GM18873 (cell line): Measurements from ENCODE around the gene EVL.
"Not testable (repeated sequence)": the region's sequence is repeated elsewhere in the genome, so short reads cannot be mapped to it uniquely, and the experiment has no call there.

Experiments
- ATAC-seq: cut with Tn5 transposase; IDR thresholded peaks from one replicate; pipeline ENCODE4 v1.9.1; 2021; ENCODE audit warnings: mild to moderate bottlenecking, moderate library complexity, moderate number of reproducible peaks; ENCODE audit not compliant: unreplicated experiment, low FRiP score

Gene EVL

DNA sequence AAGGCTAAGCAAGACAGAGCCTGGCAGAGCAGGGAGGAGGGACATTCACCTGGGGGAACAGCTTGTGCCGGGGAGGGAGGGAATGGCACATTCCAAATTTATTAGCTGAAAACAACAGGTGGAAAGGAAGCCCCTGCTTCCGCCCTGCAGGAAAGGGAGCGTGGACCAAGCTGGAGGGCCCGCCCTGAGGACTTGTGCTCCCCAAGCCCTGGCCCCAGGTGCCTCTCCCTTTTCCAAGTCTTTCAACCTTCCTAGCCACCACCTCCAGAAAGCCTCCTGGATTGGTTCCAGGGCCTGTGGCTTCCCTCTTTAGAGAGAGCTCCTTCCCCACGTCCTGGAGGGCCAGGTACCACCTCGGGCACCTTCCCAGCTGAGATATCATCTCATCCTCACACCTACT is 91.6 kb downstream of the EVL start:
- no peak for ATAC-seq

DNA sequence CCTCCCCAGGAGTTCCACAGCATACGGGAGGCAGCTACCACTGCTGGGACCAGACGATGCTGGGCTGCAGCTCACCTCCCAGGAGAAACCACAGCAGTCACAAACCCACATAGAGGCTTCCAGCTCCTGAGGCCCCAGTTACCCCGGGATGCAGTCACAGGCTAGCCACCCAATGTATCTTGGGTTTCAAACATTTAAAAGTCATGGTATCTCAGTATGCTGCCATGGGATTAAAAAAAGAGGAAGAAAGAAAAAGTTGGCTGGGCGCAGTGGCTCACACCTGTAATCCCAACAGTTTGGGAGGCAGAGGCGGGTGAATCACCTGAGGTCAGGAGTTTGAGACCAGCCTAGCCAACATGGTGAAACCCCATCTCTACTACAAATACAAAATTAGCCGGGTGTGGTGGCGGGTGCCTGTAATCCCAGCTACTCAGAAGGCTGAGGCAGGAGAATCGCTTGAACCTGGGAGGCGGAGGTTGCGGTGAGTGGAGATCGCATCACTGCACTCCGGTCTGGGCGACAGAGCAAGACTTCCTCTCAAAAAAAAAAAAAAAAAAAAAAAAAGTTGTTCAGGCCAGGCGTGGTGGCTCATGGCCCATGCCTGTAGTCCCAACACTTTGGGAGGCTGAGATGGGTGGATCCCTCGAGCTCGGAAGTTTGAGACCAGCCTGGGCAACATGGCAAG is 92.5 kb downstream of the EVL start:
- not testable (repeated sequence) for ATAC-seq

DNA sequence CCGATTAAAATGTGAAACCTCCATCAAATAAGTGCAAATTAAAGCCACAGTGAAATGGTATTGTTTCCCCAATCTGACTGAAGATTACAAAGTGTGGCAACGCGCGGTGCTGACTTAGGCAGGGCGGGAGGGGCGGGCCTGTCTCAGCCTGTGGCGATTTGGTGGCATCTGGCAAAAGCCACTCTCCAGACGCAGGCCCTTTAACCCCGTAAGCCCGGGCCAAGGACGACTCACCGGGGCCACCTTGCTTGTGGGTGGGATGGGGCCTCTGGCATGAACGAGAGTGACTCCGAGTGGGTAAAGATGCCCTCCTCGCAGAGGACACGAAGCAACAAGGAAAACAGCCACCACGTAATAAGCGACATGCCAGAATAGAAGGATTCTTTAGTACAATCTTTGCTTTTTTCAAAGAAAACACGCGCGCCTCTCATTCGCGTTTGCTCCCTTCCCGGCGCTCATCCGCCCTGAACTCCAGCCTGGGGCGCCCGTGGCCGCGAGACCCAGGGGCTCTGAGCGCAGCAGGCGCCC is 93.4 kb downstream of the EVL start:
- no peak for ATAC-seq

DNA sequence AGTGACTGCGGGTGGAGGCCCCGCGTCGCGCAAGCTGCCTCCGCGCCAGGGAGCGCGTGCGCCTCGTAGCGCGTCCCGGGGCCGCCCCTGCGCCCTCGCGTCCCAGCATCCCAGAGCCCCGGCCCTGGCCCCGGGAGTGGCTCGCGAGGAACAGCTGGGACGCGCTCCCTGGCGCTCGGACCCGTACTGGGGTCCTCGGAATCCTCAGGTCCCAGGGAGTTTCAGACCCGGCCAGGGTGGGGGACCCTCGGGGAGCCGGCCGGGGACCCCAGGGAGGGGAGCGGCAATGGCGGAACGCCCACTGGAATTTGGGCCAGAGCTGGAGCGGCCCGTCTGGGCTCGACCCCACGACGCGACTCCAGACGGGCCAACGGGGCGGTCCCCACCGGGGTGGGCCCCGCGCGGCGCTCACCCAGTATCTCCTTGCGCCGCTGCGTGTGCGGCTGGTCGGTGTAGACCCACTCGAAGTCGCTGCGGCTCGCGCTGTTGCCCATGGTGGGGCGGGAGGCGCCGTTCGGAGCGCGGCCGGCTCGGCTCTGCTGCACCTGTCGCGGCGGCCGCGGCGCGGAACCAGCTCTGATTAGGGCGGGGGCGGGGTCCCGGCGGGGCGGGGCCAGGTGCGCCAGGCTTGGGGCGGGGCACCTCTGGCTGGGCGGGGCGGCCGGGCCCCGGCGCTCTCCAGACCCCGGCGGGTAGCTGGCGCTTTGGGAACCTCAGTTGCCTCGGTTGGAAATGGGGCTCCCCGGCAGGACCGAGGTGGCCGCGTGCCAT is 94.1 kb downstream of the EVL start, which contains the start of gene DEGS2:
DEGS2 (minus strand) TSS at position 552 of the 771 bp plus-strand sequence; CDS start at position 494, 58 bp downstream.
- no peak for ATAC-seq

DNA sequence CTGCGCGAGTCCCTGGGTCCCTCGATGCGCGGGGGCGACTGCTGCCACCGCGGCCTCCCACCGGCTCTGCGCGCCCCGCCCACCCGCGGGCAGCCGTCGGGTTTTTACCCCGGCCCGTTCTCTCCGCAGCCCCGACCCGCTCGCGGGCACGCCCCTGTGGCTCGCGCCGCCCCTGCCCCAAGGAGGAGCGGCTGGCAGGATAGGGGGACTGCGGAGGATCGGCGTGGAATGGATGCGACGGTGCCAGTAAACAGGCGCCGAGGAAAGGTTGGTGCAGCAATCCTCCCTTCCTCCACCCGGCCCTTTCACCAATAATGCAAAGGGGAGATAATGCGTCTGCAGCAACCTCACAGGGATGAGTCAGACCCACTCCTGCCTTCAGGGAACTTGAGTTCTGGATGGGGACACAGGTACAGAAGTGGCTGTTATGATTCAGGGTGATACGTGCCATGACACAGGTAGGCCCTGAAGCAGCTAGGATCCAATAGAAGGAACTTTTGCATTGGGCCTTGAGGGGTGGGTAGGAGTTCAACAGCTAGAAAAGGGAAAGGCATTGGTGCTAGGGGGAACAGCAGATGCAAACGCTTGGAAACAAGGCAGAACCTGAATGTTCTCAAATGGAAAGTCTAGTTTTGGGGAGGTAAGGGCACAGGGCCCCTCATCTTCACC is 94.8 kb downstream of the EVL start:
- ATAC-seq: no peak

DNA sequence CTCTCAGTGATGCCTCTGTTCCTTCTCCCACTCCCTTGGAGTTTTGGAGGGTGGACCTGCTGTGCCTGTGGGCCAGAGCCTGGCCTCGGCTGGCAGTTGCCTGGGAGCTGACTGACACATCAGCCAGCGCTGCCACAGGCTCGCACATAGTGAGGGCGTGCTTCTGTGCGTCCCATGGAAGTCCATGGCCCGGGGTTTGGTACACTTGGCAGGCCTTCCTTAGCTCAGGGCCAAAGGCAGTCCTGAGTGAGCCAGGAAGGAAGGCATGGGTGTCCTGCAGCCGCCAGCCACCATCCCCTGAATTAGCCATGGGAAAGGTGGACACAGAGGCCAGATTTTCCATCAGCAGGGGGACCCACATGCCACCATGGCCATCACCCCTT is 95.3 kb downstream of the EVL start:
- ATAC-seq: no peak

DNA sequence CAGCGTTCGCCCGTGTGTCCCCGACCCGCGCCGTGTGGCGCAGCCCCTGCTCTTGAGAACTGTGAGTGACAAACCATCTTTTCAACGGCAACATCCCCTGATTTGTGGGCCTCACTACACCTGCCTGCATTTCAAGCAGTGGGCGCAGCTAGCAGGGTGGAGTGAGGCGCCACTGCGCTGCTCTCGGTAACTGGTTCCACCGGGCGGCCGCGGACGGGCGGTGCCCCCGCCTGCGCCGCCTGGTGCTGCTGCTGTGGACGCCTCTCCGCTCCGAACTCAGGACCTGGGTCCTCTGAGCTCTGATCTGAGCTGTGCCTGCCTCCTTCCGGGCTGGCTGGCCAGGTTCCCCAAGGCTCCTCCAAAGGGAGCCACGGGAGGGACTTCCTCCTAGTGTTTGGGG is 100.2 kb downstream of the EVL start:
- no peak for ATAC-seq

DNA sequence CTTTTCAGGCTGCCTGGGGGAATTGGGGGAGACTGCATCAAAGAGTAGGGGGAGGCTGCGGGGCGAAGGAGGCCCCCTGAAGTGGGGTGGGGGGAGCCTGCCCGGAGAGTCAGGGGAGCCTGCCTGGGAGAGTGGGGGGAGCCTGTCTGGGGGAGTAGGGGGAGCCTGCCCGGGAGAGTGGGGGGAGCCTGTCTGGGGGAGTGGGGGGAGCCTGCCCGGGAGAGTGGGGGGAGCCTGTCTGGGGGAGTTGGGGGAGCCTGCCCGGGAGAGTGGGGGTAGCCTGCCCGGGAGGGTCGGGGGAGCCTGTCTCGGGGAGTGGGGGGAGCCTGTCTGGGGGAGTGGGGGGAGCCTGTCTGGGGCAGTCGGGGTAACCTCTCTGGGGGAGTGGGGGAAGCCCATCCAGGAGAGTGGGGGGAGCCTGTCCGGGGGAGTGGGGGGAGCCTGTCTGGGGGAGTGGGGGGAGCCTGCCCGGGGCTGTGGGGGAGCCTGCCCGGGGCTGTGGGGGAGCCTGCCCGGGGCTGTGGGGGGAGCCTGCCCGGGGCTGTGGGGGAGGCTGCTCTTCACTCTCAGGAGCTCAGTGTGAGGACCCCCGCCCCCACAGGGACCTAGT is 100.7 kb downstream of the EVL start:
- no peak for ATAC-seq

DNA sequence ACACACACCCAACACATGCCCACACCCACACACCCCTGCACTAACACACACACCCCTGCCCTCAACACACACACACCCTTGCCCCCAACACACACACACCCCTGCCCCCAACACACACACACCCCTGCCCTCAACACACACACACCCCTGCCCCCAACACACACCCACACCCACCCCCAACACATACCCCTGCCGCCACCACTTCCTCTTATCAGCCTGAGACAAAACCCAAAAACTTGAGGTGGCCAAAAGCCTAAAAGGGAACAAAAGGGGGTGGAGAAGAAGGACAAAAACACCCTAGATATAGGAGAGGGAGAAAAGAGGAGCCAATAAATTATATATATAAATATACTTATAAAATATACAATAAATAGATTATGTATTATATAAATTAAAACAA is 103.3 kb downstream of the EVL start:
- ATAC-seq: no peak

DNA sequence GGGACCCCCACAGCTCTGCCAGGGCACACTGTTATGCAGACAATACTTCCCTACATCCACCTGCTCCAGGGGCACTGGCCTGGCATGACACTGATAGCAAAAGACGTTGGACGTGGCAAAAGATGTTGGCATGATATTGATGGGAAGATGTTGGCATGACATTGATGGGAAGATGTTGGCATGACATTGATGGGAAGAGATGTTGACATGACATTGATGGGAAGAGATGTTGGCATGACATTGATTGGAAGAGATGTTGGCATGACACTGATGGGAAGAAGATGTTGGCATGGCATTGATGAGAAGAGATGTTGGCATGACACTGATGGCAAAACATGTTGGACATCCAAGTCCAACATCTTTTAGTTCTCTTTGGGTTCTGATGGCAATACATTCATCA is 105.7 kb downstream of the EVL start:
- ATAC-seq: no peak

DNA sequence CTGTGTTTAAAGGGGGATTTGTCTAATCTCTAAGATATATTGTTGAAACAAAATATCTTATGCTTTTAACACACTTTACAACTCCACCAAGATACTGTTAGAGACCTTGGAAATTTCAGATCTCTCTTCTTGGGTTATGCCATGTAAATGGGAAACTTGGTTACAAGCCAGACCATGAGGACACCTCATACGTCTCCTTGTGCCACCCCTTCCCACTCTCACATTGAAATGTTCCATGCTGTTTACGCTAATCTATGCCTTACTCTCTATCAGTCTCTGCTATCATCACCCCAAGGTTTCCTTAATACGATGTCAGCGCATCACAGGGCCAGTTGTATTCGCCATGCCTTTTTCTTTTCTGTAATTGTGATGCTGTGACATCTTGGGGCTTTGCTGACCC is 107.6 kb downstream of the EVL start:
- ATAC-seq: no peak

DNA sequence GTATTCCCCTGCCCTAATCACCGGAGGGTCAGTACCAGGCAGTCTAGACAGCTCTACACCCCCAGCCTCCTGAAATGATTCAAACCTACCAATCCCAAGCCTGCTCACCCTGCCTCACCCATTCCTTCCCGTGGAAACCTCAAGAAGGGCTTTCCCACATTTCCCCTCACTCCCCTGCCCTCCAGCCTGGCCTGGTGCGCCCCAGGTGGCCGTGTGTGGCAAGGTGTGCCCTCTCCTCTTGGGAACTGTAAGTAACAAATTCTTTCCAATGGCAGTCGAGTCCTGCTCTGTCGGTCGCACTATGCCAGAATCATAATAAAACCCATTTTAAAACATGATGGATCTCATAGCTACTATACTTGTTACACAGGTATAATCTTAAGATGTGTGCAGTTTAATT is 108.1 kb downstream of the EVL start:
- no peak for ATAC-seq

DNA sequence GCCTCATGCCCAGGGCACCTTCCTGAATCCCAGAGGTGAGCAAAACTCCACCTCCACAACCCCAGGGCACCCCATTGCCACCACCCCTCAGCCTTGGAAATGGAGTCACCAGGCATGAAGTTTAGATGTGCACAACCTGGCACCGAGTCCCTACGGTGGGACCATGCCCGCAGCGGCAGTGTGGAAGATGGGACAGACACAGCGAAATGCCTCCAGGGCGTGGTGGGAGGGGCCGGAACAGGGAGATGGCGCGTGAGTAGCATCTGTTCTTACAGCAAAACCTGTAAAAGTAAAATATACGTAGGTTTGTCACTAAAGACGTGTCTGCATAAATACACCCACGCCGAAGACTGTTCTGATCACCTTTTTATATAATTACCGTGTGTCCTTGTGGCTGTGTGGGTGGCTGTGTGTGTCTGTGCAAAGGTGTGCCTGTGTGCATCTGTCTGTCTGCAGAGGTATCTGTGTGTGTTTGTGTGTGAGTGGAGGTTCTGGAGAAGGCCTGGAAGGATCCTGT is 111.6 kb downstream of the EVL start:
- no peak for ATAC-seq

DNA sequence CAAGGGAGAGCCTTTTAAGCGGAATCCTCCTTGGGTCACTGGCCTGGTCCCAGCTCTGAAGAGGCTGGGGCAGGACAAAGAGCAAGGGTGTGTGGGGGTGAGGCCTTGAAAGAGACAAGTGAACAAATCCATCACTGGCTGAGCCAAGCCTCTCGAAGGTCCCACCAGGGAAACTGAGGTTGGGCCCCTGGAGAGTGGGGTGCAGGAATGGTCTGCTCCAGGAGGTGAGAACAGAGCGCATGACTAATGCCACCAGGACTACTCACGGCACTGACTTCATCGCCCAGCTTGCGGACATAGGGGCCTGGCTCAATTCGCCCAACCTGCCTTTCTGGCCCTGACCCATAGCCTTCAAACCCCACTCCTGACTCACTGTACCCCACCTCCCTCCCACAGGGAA is 113.5 kb downstream of the EVL start:
- no peak for ATAC-seq

DNA sequence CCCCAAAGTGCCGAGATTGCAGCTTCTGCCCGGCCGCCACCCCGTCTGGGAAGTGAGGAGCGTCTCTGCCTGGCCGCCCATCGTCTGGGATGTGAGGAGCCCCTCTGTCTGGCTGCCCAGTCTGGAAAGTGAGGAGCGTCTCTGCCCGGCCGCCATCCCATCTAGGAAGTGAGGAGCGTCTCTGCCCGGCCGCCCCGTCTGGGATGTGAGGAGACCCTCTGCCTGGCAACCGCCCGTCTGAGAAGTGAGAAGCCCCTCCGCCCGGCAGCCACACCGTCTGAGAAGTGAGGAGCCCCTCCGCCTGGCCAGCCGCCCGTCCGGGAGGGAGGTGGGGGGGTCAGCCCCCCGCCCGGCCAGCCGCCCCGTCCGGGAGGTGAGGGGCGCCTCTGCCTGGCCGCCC is 115.4 kb downstream of the EVL start:
- not testable (repeated sequence) for ATAC-seq

DNA sequence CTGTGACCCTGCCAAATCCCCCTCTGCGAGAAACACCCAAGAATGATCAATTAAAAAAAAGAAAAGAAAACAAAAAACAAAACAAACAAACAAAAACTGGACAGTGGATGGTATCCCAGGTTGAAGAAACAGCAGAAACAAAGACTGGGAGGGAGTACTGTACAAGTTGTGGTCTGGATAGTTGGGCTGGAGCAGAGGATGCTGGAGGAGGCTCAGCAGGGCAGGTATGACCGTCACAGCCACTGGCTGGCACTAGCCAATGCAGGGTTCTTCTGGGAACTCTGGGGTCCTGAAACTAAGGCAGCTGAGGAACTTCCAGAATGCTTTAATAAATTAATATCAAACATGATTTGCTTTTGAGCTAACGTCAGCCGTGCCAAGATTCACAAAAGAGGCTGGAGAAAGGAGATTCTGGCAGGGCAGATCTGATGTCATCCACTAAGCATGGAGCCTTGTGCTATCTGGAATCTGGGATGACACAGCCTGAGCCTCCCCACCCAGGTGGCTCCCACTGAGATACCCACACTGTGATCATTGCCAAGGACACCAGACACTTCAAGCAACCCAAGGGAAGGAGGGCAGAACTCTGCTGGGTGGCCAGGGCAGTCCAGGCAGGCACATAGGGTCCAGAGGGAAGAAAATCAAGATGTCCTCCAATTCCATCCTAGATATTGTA is 116.8 kb downstream of the EVL start:
- ATAC-seq: not testable (repeated sequence)

DNA sequence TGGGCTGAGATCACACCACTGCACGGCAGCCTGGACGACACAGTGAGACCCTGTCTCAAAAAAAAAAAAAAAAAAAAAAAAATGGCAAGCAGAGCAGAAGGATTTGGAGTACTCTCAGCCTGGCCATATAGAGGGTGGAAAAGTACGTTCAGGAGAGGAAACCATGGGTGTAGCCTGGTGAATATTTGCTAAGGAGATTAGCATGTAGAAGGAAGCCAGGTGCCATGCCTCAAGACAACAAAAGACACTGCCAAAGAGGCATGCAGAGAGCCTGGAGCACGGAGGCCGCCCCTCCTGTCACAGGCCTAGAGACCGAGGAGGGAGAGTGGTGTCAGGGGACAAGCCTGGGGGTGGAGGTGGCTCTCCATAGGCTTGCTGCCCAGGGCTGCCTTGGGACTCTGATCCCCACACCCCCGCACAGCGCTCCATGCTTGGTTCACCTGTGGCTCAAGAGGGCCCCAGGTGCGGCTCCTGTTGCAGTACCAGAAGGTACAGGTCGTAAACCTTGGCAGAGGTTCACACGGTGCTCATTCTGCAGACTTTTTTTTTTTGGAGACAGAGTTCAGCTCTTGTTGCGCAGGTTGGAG is 122.1 kb downstream of the EVL start:
- no peak for ATAC-seq

DNA sequence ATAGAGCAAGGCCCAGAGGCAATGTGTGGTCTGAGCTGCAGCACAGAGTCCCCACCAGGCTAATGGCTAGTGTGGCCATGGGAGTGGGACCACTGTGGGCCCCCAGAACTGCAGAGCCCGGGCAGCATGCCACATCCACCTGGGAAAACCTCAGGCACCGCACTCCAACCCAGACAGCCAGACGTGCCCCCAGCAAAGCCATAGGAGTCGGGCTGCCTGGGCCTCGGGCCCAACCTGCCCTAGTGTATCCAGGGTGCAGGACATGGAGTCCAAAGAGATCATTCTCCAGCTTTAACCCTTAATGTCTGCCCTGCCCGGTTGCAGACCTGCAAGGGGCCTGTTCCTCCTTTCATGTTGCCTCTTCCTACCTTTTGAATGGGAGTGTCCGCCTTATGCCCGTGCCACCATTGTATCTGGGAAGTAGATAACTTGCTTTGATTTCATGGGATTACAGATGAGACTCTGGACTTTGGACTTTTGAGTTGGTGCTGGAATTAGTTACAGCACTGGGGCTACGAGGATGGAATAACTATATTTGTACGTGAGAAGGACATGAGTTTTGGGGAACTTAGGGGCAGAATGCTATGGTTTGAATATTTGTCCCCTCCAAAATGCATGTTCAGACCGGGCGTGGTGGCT is 123.3 kb downstream of the EVL start:
- no peak for ATAC-seq

DNA sequence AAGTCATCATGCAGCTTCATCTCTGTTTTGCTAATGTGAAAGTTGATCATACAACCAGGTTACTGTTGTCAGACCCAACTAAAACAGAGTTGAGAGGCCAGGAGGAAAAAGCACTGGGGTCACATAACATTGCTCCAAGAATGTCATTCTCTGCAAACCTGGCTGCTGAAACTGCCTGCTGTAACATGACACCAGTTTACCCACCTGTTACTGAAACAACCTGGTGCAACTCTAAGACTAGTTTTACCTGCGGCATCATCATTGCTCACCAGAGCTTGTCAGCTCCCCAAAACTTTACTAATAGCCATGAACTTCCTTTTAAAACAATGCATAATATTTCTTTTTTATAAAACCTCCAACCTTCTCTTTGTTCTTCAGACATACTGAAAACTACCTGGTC is 124.9 kb downstream of the EVL start:
- ATAC-seq: no peak
